Amygdala (tissue), 56 donors: Measurements from ENCODE around the gene DNAH14.
"Not testable (repeated sequence)": the region's sequence is repeated elsewhere in the genome, so short reads cannot be mapped to it uniquely, and the experiment has no call there.

Experiments
- DNase-seq, 56 donors: peaks; one replicate each; lab custom pipeline; 2025; lab: John Stamatoyannopoulos, UW

The DNAH14 gene

GRCh38 chr1:225332686-225333085 is 403.2 kb downstream of the DNAH14 start:
- DNase-seq: no peak

- not testable (repeated sequence) for DNase-seq
Measured at GRCh38 chr1:225335098-225335778, 405.8 kb downstream of the DNAH14 start.

GRCh38 chr1:225338545-225338944 is 409.1 kb downstream of the DNAH14 start:
- no peak for DNase-seq

- DNase-seq: no peak
Measured at GRCh38 chr1:225341642-225342041, 412.2 kb downstream of the DNAH14 start.

- DNase-seq: no peak
Measured at GRCh38 chr1:225342695-225343094, 413.2 kb downstream of the DNAH14 start.

GRCh38 chr1:225343618-225344017 is 414.1 kb downstream of the DNAH14 start:
- no peak for DNase-seq

- DNase-seq: no peak
Measured at GRCh38 chr1:225347123-225347683, 417.7 kb downstream of the DNAH14 start.

GRCh38 chr1:225348400-225348799 is 418.9 kb downstream of the DNAH14 start:
- DNase-seq: no peak

- DNase-seq: no peak
Measured at GRCh38 chr1:225349826-225350225, 420.4 kb downstream of the DNAH14 start.

- DNase-seq: no peak
Measured at GRCh38 chr1:225350872-225351271, 421.4 kb downstream of the DNAH14 start.

- no peak for DNase-seq
Measured at GRCh38 chr1:225354906-225355305, 425.4 kb downstream of the DNAH14 start.

GRCh38 chr1:225355863-225356262 is 426.4 kb downstream of the DNAH14 start:
- no peak for DNase-seq

- DNase-seq: no peak
Measured at GRCh38 chr1:225360119-225360518, 430.6 kb downstream of the DNAH14 start.

- DNase-seq: no peak
Measured at GRCh38 chr1:225361176-225361575, 431.7 kb downstream of the DNAH14 start.

GRCh38 chr1:225362805-225363204 is 433.3 kb downstream of the DNAH14 start:
- no peak for DNase-seq

GRCh38 chr1:225364439-225364838 is 435.0 kb downstream of the DNAH14 start:
- no peak for DNase-seq

- DNase-seq: no peak
Measured at GRCh38 chr1:225366018-225366417, 436.5 kb downstream of the DNAH14 start.

GRCh38 chr1:225366552-225366951 is 437.1 kb downstream of the DNAH14 start:
- no peak for DNase-seq

- no peak for DNase-seq
Measured at GRCh38 chr1:225368036-225368552, 438.6 kb downstream of the DNAH14 start.

GRCh38 chr1:225371366-225372010 is 442.0 kb downstream of the DNAH14 start:
- no peak for DNase-seq

GRCh38 chr1:225373155-225373554 is 443.7 kb downstream of the DNAH14 start:
- no peak for DNase-seq

GRCh38 chr1:225374996-225375395 is 445.5 kb downstream of the DNAH14 start:
- DNase-seq: no peak
